Astrocyte of the spinal cord (primary cell): ENCODE results near the gene KCTD1.

Experiments
- DNase-seq: peaks from one replicate; pipeline ENCODE4 v3.0.0; 2011; ENCODE audit warnings: low read depth, low spot score
- H3K4me3 ChIP-seq: 2 replicates; pipeline ENCODE4 v1.5.1; 2011; ENCODE audit warnings: low read depth, mild to moderate bottlenecking, low read length, moderate library complexity
- in situ Hi-C: cut with HindIII; loops from 2 replicates; pipeline ENCODE4 v1.10.0; 2017; ENCODE audit warnings: low sequenced_read_pairs
- TF ChIP-seq, protein P1 (sequence below): IDR thresholded peaks from 2 replicates; pipeline ENCODE4 v1.5.1; 2012; ENCODE audit warnings: low read depth, mild to moderate bottlenecking, low read length, inconsistent platforms

KCTD1 gene

DNA sequence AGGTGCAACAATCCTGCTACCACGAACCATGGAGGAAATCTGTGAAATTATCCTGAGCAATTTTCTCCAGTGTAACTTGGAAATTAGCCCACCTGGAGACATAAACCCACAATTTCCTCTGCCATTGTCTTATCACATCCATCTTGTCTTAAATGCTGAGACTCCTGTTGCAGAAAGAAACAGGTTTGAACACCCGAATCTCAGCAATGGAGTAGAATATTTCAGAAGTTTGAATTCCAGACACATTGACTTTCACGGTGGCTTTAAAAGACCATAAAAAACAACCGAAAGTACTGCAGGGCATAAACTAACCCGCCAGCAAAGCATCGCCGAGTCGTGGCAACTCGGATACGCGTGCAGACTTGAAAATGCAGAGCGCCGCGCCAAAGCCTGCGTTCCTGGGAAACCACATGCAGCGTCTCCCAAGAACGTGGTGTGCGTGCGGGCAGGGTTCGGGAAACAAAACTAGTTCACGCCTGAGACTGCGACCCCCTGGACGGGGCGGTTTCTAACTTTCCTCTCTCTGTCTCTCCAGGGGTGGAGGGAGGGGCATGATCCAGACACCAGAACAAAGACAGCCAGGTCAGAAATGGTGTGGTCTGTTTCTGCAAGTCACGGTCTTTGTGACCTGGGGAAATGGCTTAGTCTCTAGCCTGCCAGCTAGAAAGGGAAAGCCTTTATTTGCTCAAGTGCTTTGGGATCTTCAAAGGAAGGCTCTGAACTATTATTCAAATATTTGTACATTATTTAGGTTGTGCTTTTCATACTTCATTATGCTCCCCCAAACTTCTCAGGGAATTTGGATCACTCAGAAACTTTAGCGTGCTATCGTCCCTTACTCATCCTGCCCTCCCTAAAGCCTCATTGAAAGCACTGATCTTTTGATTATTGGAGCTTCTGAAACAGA is 26.9 kb upstream of the KCTD1 start:
- in situ Hi-C loops, result no loop called here
- peak; percentile 71 for DNase-seq
- peak overlapping the region; percentile 49 for H3K4me3 ChIP-seq
- TF ChIP-seq, protein P1, sequence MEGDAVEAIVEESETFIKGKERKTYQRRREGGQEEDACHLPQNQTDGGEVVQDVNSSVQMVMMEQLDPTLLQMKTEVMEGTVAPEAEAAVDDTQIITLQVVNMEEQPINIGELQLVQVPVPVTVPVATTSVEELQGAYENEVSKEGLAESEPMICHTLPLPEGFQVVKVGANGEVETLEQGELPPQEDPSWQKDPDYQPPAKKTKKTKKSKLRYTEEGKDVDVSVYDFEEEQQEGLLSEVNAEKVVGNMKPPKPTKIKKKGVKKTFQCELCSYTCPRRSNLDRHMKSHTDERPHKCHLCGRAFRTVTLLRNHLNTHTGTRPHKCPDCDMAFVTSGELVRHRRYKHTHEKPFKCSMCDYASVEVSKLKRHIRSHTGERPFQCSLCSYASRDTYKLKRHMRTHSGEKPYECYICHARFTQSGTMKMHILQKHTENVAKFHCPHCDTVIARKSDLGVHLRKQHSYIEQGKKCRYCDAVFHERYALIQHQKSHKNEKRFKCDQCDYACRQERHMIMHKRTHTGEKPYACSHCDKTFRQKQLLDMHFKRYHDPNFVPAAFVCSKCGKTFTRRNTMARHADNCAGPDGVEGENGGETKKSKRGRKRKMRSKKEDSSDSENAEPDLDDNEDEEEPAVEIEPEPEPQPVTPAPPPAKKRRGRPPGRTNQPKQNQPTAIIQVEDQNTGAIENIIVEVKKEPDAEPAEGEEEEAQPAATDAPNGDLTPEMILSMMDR, result no peak

DNA sequence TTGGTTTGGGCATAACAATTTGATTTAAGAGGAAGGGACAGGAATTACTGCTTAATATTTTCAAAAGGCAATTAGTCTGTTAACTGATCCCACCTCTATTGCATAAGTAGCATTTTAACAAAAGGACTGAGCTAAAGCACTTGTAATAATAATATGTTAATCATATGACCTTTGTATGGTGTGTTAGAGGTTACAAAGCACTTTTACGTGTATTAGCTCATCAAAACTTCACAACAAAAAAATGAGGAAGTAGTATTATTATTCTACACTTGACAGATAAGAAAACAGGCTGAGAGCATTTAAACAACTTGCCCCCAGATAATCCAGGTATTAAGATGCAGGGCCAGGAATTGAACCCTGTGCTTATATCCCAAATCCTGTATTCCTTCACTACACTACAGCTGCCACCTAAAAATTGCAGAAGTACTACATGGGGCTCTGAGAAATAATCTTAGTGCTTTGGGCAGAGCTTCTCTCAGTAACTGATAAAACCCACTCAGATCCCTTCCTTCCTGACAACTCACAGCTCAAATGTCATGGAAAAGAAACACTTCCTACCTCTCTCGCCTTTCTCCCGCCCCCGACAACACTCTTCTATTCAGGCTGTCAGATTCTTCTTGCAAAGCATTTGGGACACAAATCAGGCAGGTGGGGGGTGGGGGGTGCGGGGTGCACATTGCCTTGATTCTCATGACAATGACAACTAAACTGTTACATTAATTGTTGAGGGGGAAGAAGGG is 20.7 kb upstream of the KCTD1 start:
- in situ Hi-C loops, result no loop called here
- DNase-seq, result no peak
- TF ChIP-seq, protein P1, result no peak

DNA sequence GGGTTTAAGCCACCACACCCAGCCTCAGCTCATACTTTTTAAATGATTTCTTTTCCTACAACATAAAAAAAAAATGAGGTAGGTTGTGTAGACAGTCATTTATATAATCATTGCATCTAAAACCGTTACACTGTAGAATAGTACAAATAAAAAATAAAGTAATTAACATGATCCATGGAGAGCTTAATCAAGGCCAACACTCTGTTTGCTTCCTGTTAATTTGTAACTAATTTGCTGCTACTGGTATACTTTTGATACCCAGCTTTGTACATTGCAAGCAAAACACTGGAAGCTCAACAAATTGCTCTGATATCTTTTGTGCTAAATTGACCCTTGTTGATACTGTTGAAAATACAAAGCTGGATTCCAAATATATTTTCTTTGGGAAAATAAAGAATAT is 20.2 kb upstream of the KCTD1 start:
- H3K4me3 ChIP-seq, result no peak overlapping the region
- DNase-seq, result no peak
- TF ChIP-seq, protein P1, result no peak
- in situ Hi-C loops, result no loop called here

More for the DNA sequence above, 20.7 kb upstream of the KCTD1 start:
- no peak overlapping the region for H3K4me3 ChIP-seq

DNA sequence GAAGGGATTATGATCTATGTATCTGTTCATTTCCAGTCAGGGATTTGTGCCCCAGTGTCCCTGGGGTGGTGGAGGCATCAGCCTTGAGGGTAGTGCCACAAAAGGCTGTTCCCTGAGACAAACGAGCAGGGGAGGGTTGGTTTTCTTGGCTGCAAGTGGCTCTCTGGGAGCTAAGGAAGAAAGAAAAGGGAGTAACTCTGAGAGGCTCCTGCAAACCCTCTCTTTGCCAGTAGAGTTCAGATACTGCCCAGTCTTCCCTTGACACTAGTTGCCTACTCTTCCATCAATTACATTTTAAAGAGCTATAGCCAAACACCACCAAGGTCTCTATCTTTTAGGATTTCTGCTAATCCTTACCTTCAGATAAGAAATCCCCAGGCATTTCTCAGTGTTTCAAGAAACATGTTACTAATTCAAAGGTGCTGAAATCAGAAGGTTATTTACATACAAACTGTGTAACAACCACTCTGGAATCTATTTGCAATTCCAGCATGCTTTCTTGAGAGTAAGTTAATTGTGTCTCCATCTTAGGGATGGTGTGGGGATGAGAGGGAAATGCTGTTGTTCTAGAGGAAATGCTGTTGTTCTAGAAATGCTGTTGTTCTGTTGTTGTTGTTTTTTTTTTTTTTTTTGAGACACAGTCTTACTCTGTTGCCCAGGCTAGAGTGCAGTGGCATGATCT is 18.7 kb upstream of the KCTD1 start:
- H3K4me3 ChIP-seq, result no peak overlapping the region
- in situ Hi-C loops, result no loop called here
- DNase-seq, result no peak
- TF ChIP-seq, protein P1, result no peak

DNA sequence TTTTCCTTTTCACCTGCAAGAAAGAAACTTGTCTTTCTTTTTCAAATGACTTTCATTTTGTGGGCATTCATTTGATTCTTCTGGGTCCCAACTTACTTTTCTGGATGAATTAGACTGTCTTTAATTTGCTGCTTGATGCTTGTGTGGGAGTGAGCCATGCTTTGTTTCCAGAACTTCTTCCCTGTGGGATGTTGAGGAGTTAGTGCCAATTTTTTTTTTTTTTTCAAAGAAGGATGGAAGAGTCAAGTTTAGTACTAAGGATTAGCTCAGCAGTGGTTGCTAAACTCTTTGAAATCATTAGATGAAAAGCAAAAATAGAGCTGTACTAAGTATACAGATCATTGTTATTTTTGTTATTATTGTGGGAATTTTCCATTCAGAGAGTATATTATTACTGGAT is 17.2 kb upstream of the KCTD1 start:
- TF ChIP-seq, protein P1, result no peak
- no peak for DNase-seq
- in situ Hi-C loops, result no loop called here
- no peak overlapping the region for H3K4me3 ChIP-seq

DNA sequence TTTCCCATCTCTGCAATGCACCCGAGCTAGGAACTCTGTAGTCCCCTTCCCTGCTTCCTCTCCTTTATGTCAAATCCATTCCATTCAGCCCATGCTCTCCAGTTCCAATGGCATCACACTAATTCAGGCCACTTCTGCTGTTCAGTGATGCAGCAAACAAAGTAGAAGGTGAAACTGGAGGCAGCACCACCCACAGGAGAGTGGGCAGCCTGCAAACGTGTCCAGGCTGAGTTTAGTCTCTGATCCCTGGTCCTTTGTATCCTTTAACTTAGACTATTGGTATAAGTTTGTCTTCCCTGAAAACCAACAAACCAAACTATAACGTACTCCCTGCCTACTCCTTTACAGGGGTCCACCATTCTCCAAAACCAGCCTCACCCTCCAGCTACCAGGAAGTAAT is 14.7 kb upstream of the KCTD1 start:
- in situ Hi-C loops, result no loop called here

More for the DNA sequence above, 14.7 kb upstream of the KCTD1 start:
- TF ChIP-seq, protein P1, result no peak
- no peak for DNase-seq
- no peak overlapping the region for H3K4me3 ChIP-seq
